Activated naive CD8-positive, alpha-beta T cell (primary cell): ENCODE data around the gene DPP3.

ENCODE experiments used
- H3K27ac Mint-ChIP-seq: one replicate; pipeline ENCODE4 v1.8.0; 2021; ENCODE audit warnings: mixed read lengths
- H3K27me3 Mint-ChIP-seq: one replicate; pipeline ENCODE4 v1.8.0; 2021; ENCODE audit warnings: mixed read lengths
- H3K36me3 Mint-ChIP-seq: one replicate; pipeline ENCODE4 v1.8.0; 2021; ENCODE audit warnings: mixed read lengths
- H3K4me1 Mint-ChIP-seq: one replicate; pipeline ENCODE4 v1.8.0; 2021; ENCODE audit warnings: low read depth, mixed read lengths
- H3K4me3 Mint-ChIP-seq: one replicate; pipeline ENCODE4 v1.8.0; 2021; ENCODE audit warnings: mild to moderate bottlenecking, mixed read lengths
- H3K9me3 Mint-ChIP-seq: one replicate; pipeline ENCODE4 v1.8.0; 2021; ENCODE audit warnings: low read depth, mixed read lengths

DPP3 gene

GRCh38 chr11:66489636-66490035 lies 9.4 kb downstream of the DPP3 start:
- Mint-ChIP-seq H3K27ac (no peak overlapping the region), H3K9me3 (no peaks in the 10 kb centered on the region), H3K36me3 (peaks cover 3% of the 10 kb centered on the region), H3K4me1 (no peaks in the 10 kb centered on the region), H3K27me3 (no peaks in the 10 kb centered on the region), H3K4me3 (no peak overlapping the region)

GRCh38 chr11:66491315-66491935 lies 11.2 kb downstream of the DPP3 start:
- Mint-ChIP-seq H3K27ac (no peak overlapping the region), H3K4me1 (no peaks in the 10 kb centered on the region), H3K4me3 (no peak overlapping the region), H3K9me3 (no peaks in the 10 kb centered on the region), H3K36me3 (peaks cover 3% of the 10 kb centered on the region), H3K27me3 (no peaks in the 10 kb centered on the region)

GRCh38 chr11:66492161-66492865 lies 12.1 kb downstream of the DPP3 start:
- Mint-ChIP-seq H3K27ac (no peak overlapping the region), H3K9me3 (no peaks in the 10 kb centered on the region), H3K4me3 (no peak overlapping the region), H3K36me3 (peaks cover 3% of the 10 kb centered on the region), H3K27me3 (no peaks in the 10 kb centered on the region), H3K4me1 (no peaks in the 10 kb centered on the region)

GRCh38 chr11:66493130-66493529 lies 12.9 kb downstream of the DPP3 start:
- Mint-ChIP-seq H3K4me1 (no peaks in the 10 kb centered on the region), H3K9me3 (no peaks in the 10 kb centered on the region), H3K27ac (no peak overlapping the region), H3K4me3 (no peak overlapping the region), H3K36me3 (peaks cover 3% of the 10 kb centered on the region), H3K27me3 (no peaks in the 10 kb centered on the region)

- no peaks in the 10 kb centered on the region for H3K9me3 Mint-ChIP-seq
- no peak overlapping the region for H3K4me3 Mint-ChIP-seq
- H3K4me1 Mint-ChIP-seq: no peaks in the 10 kb centered on the region
- no peaks in the 10 kb centered on the region for H3K27me3 Mint-ChIP-seq
- peaks cover 3% of the 10 kb centered on the region for H3K36me3 Mint-ChIP-seq
- no peak overlapping the region for H3K27ac Mint-ChIP-seq
Observed at GRCh38 chr11:66494458-66494857, 14.2 kb downstream of the DPP3 start.

GRCh38 chr11:66494935-66495334 lies 14.7 kb downstream of the DPP3 start:
- peaks cover 3% of the 10 kb centered on the region for H3K36me3 Mint-ChIP-seq
- no peaks in the 10 kb centered on the region for H3K4me1 Mint-ChIP-seq
- no peak overlapping the region for H3K27ac Mint-ChIP-seq

GRCh38 chr11:66495401-66495854 lies 15.2 kb downstream of the DPP3 start:
- H3K36me3 Mint-ChIP-seq: peaks cover 3% of the 10 kb centered on the region
- H3K27ac Mint-ChIP-seq: no peak overlapping the region
- no peaks in the 10 kb centered on the region for H3K27me3 Mint-ChIP-seq
- H3K4me1 Mint-ChIP-seq: no peaks in the 10 kb centered on the region
- H3K4me3 Mint-ChIP-seq: no peak overlapping the region
- H3K9me3 Mint-ChIP-seq: no peaks in the 10 kb centered on the region

More at GRCh38 chr11:66494935-66495334, 14.7 kb downstream of the DPP3 start:
- Mint-ChIP-seq H3K9me3 (no peaks in the 10 kb centered on the region), H3K27me3 (no peaks in the 10 kb centered on the region), H3K4me3 (no peak overlapping the region)

GRCh38 chr11:66497206-66497605 lies 17.0 kb downstream of the DPP3 start:
- Mint-ChIP-seq H3K27ac (no peak overlapping the region), H3K9me3 (no peaks in the 10 kb centered on the region), H3K27me3 (no peaks in the 10 kb centered on the region), H3K4me1 (no peaks in the 10 kb centered on the region), H3K4me3 (no peak overlapping the region), H3K36me3 (peaks cover 3% of the 10 kb centered on the region)

GRCh38 chr11:66498506-66498905 lies 18.3 kb downstream of the DPP3 start:
- no peak overlapping the region for H3K4me3 Mint-ChIP-seq
- H3K27ac Mint-ChIP-seq: no peak overlapping the region
- no peaks in the 10 kb centered on the region for H3K9me3 Mint-ChIP-seq
- H3K36me3 Mint-ChIP-seq: no peaks in the 10 kb centered on the region
- H3K27me3 Mint-ChIP-seq: no peaks in the 10 kb centered on the region
- no peaks in the 10 kb centered on the region for H3K4me1 Mint-ChIP-seq

GRCh38 chr11:66505276-66505816 lies 25.1 kb downstream of the DPP3 start:
- Mint-ChIP-seq H3K9me3 (no peaks in the 10 kb centered on the region), H3K4me3 (no peak overlapping the region), H3K27ac (no peak overlapping the region), H3K4me1 (no peaks in the 10 kb centered on the region), H3K36me3 (peaks cover 3% of the 10 kb centered on the region), H3K27me3 (no peaks in the 10 kb centered on the region)

- no peak overlapping the region for H3K27ac Mint-ChIP-seq
Observed at GRCh38 chr11:66509131-66509561, 28.9 kb downstream of the DPP3 start.

GRCh38 chr11:66510271-66510989 lies 30.2 kb downstream of the DPP3 start, which contains the start of gene BBS1:
Gene BBS1 (plus strand): TSS chr11:66510635. CDS start chr11:66510660, 25 bp downstream.
- Mint-ChIP-seq H3K36me3 (peaks cover 5% of the 10 kb centered on the region), H3K4me3 (peak within 1 kb of the TSS; percentile 93), H3K4me1 (peaks cover 10% of the 10 kb centered on the region), H3K27me3 (no peaks in the 10 kb centered on the region), H3K9me3 (no peaks in the 10 kb centered on the region), H3K27ac (peak within 1 kb of the TSS; percentile 22)

More at GRCh38 chr11:66509131-66509561, 28.9 kb downstream of the DPP3 start:
- Mint-ChIP-seq H3K4me1 (peaks cover 10% of the 10 kb centered on the region), H3K9me3 (no peaks in the 10 kb centered on the region), H3K27me3 (no peaks in the 10 kb centered on the region), H3K36me3 (peaks cover 5% of the 10 kb centered on the region), H3K4me3 (no peak overlapping the region)

GRCh38 chr11:66510990-66511339 lies 30.7 kb downstream of the DPP3 start:
- Mint-ChIP-seq H3K9me3 (no peaks in the 10 kb centered on the region), H3K36me3 (peaks cover 5% of the 10 kb centered on the region), H3K4me3 (peak overlapping the region; percentile 93), H3K27ac (no peak overlapping the region), H3K27me3 (no peaks in the 10 kb centered on the region), H3K4me1 (peaks cover 10% of the 10 kb centered on the region)

- no peaks in the 10 kb centered on the region for H3K4me1 Mint-ChIP-seq
- H3K36me3 Mint-ChIP-seq: peaks cover 7% of the 10 kb centered on the region
- H3K9me3 Mint-ChIP-seq: no peaks in the 10 kb centered on the region
- H3K4me3 Mint-ChIP-seq: no peak overlapping the region
- no peak overlapping the region for H3K27ac Mint-ChIP-seq
- no peaks in the 10 kb centered on the region for H3K27me3 Mint-ChIP-seq
Observed at GRCh38 chr11:66523611-66524010, 43.4 kb downstream of the DPP3 start.
